Uterus (tissue), 4 donors: ENCODE data around the gene SH3BGRL2. TPM values are rescaled to one million over a fixed set of nuclear protein-coding genes. Genes with fewer than 3 reads are reported as not detected.

Source experiments
- DNase-seq, 2 donors: peaks; one replicate each; pipeline ENCODE4 v3.0.0-alpha.2; 2019 to 2020
- H3K27ac ChIP-seq, 2 donors: fragments of 200-600 bp; sonication (generic); 1 replicate in 1 of 2; 2 replicates in 1 of 2; pipeline ENCODE4 v1.5.1; 2016 to 2018
- H3K27me3 ChIP-seq, 2 donors: fragments of 200-600 bp; sonication (generic); one replicate each; pipeline ENCODE4 v1.5.1; 2018 to 2019; ENCODE audit warnings: control low read depth in 1 of 2
- H3K36me3 ChIP-seq, 2 donors: fragments of 200-600 bp; sonication (generic); one replicate each; pipeline ENCODE4 v1.5.1; 2019; ENCODE audit warnings: control low read depth in 1 of 2
- H3K4me1 ChIP-seq, 2 donors: fragments of 200-600 bp; sonication (generic); one replicate each; pipeline ENCODE4 v1.5.1; 2018 to 2019; ENCODE audit warnings: control low read depth in 1 of 2
- H3K4me3 ChIP-seq, 2 donors: fragments of 200-600 bp; sonication (generic); 1 replicate in 1 of 2; 2 replicates in 1 of 2; pipeline ENCODE4 v1.5.1; 2018 to 2019; ENCODE audit warnings: mild to moderate bottlenecking in 1 of 2
- H3K9me3 ChIP-seq, 2 donors: fragments of 200-600 bp; sonication (generic); one replicate each; pipeline ENCODE4 v1.5.1; 2019; ENCODE audit warnings: control low read depth in 1 of 2
- POLR2A ChIP-seq, 2 donors: fragments of 450-650 bp; IDR thresholded peaks; one replicate each; pipeline ENCODE4 v1.6.1; 2016; ENCODE audit warnings: antibody characterized with exemption in 2 of 2, mild to moderate bottlenecking in 1 of 2, moderate library complexity in 1 of 2
- intact Hi-C: fragments of 100-400 bp; cut with DNase I; formaldehyde crosslinking; loops from one replicate; pipeline ENCODE4 v1.15.1; 2023; ENCODE audit warnings: low total_unique reads
- total RNA-seq, 4 donors: library from RNA; depleted of rRNA in 3 of 4; stranded (reverse); fragments of >200 nt in 3 of 4; gene quantifications; one replicate each; pipeline versions ENCODE4 v1.1.0 to v1.2.4, GENCODE V29; 2014 to 2023
- TF ChIP-seq, protein P1 (sequence below), 4 experiments: fragments of 200-600 bp in 2 of 4; fragments of 450-650 bp in 2 of 4; sonication (generic) in 2 of 4; IDR thresholded peaks; one replicate each; pipeline ENCODE4 v1.5.1; 2016 to 2019; ENCODE audit warnings: antibody characterized with exemption in 4 of 4, mild to moderate bottlenecking in 2 of 4, moderate library complexity in 1 of 4
- donor health status: DM: yes; HTN: yes; CAD: no.

Gene SH3BGRL2
- total RNA-seq, 4 donors from 2014 or later, result 24.6 to 53.2 (median 34.4) TPM

- no peaks in the 10 kb centered on the region for H3K27me3 ChIP-seq
- DNase-seq, result no peak
- H3K4me1 ChIP-seq, result no peaks in the 10 kb centered on the region
- no peak overlapping the region for H3K27ac ChIP-seq
- no peaks in the 10 kb centered on the region for H3K9me3 ChIP-seq
- no peak overlapping the region for H3K4me3 ChIP-seq
- no peaks in the 10 kb centered on the region for H3K36me3 ChIP-seq
- intact Hi-C loops, result no loop called here
- TF ChIP-seq POLR2A (IDR thresholded peaks at IDR 0.05), result no peak
- TF ChIP-seq, protein P1, sequence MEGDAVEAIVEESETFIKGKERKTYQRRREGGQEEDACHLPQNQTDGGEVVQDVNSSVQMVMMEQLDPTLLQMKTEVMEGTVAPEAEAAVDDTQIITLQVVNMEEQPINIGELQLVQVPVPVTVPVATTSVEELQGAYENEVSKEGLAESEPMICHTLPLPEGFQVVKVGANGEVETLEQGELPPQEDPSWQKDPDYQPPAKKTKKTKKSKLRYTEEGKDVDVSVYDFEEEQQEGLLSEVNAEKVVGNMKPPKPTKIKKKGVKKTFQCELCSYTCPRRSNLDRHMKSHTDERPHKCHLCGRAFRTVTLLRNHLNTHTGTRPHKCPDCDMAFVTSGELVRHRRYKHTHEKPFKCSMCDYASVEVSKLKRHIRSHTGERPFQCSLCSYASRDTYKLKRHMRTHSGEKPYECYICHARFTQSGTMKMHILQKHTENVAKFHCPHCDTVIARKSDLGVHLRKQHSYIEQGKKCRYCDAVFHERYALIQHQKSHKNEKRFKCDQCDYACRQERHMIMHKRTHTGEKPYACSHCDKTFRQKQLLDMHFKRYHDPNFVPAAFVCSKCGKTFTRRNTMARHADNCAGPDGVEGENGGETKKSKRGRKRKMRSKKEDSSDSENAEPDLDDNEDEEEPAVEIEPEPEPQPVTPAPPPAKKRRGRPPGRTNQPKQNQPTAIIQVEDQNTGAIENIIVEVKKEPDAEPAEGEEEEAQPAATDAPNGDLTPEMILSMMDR (IDR thresholded peaks at IDR 0.05), result no peak
These were observed 86.9 kb downstream of the SH3BGRL2 start for GRCh38 chr6:79717989-79718388.

GRCh38 chr6:79718509-79719247 is 87.5 kb downstream of the SH3BGRL2 start:
- H3K4me1 ChIP-seq, result no peaks in the 10 kb centered on the region
- no peaks in the 10 kb centered on the region for H3K9me3 ChIP-seq
- no peaks in the 10 kb centered on the region for H3K36me3 ChIP-seq
- intact Hi-C loops, result no loop called here
- H3K27me3 ChIP-seq, result no peaks in the 10 kb centered on the region
- no peak overlapping the region for H3K27ac ChIP-seq
- TF ChIP-seq, protein P1 (IDR thresholded peaks at IDR 0.05), result no peak
- TF ChIP-seq POLR2A (IDR thresholded peaks at IDR 0.05), result no peak
- DNase-seq, result no peak
- H3K4me3 ChIP-seq, result no peak overlapping the region

DNA sequence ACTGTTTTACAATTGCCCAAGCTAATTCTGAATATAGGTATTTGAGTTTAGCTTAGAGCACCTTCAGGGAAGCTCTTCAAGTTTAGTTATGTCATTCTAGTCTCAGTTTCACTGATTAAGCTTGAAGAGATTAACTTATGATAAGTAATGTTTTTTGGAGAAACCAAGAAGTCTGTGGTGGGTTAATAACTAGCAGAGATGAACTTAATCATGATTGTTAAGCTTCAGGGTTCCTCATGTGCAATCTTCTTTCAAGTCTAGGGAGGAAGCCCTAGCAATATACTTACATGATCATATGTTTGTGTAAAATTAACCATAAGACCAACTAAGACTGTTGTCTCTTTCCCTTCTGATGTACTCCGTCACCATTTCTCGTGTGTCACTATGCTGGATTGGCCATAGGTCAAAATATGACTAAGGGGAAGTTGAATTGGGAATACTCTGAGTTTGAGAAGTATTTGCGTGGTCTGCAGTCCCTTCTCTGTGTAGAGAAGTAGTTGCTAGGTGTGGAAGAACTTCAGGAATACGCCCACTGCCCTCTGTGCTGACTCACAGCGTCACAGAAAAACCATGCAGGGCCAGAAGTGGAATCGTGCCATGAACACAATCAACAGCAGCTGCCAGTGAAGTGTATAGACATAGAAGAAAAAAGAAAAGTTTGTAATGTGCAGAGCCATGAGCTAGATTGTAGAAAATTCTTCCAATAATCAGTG is 88.3 kb downstream of the SH3BGRL2 start:
- no peak overlapping the region for H3K27ac ChIP-seq
- no peak for TF ChIP-seq POLR2A (IDR thresholded peaks at IDR 0.05)
- TF ChIP-seq, protein P1 (IDR thresholded peaks at IDR 0.05), result no peak
- no peaks in the 10 kb centered on the region for H3K27me3 ChIP-seq
- DNase-seq, result no peak
- no peaks in the 10 kb centered on the region for H3K36me3 ChIP-seq
- intact Hi-C loops, result no loop called here
- no peaks in the 10 kb centered on the region for H3K4me1 ChIP-seq
- no peaks in the 10 kb centered on the region for H3K9me3 ChIP-seq
- no peak overlapping the region for H3K4me3 ChIP-seq

DNA sequence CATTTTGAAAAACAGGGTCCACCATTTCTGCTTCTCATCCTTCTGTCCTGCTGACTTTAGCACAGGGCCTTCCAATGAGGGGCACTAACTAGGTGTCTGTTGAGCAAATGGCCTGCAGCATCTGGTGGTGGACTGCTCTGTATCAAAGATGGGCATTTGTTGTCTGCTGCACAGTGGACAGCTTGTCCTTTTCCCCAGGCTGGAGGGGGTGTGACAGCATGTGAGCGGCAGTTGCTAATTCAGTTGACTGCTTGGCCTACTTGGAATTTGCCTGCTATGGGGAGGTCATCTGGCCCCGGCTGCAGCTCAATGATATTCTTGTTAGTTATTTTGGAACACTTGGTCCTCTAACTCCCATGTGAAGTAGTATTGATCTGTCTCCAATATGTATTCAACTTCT is 93.7 kb downstream of the SH3BGRL2 start:
- TF ChIP-seq, protein P1 (IDR thresholded peaks at IDR 0.05), result no peak
- TF ChIP-seq POLR2A (IDR thresholded peaks at IDR 0.05), result no peak
- DNase-seq, result no peak
- no peaks in the 10 kb centered on the region for H3K4me1 ChIP-seq
- H3K27me3 ChIP-seq, result no peaks in the 10 kb centered on the region
- H3K9me3 ChIP-seq, result no peaks in the 10 kb centered on the region
- H3K27ac ChIP-seq, result no peak overlapping the region
- intact Hi-C loops, result no loop called here
- no peaks in the 10 kb centered on the region for H3K36me3 ChIP-seq
- no peak overlapping the region for H3K4me3 ChIP-seq

DNA sequence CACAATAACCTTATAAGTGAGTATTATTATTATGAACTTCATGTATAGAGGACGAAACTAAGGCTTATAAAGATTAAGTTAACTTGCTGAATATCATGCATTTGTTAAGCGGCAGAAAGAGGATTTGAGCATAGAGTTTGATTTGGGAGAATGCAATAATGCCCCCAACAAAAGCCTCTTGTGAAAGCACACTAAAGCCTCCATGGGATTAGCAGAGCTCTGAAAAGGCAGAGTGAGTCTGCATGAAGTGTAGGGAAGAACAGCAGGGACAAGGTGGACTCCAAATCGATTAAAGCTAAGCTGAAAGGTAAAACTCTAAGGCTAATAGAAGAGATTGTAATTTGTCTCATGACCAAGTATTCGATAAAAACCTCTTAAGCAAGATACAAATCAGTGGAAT is 100.3 kb downstream of the SH3BGRL2 start:
- no peak for DNase-seq
- Histone ChIP-seq H3K36me3 (no peaks in the 10 kb centered on the region), H3K9me3 (no peaks in the 10 kb centered on the region), H3K4me1 (no peaks in the 10 kb centered on the region), H3K27me3 (no peaks in the 10 kb centered on the region), H3K4me3 (no peak overlapping the region), H3K27ac (no peak overlapping the region)
- intact Hi-C loops, result no loop called here
- TF ChIP-seq, protein P1 (IDR thresholded peaks at IDR 0.05), result no peak
- TF ChIP-seq POLR2A (IDR thresholded peaks at IDR 0.05), result no peak
